ENCODE measurements around the gene SRRM5.
"Not testable (repeated sequence)": the region's sequence is repeated elsewhere in the genome, so short reads cannot be mapped to it uniquely, and the experiment has no call there.

SRRM5 gene

DNA sequence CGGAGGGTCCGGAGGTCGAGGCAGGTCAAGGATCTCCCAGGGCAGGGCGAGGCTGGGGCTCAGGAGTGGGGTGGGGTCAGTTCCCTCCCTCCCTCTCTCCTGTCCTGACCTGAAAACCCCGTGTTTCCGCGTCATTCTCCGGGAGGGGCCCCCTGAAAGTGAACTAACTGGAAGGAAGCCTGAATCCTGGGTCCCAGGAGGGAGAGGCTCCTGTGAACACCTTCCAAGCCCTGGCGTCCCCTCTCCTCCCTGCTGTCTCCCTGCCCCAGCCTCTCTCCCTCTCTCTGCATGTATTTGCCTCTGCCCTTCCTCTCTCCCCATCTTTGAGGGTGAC lies 28.5 kb downstream of the SRRM5 start:
- no peak for DNase-seq

DNA sequence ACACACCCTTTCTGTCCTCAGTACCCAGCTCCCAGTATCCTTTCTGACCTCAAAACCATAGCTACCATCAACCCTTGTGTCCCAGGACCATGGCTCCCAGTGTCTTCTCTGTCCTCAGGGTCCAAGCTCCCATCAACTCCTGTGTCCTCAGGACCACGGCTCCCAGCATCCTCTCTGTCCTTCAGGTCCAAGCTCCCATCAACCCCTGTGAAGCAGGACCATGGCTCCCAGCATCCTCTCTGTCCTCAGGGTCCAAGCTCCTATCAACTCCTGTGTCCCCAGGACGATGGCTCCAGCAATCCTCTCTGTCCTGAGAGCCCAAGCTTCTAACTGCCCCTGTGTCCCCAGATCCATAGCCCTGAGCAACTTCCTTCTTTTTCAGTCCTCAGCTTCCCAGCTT lies 29.4 kb downstream of the SRRM5 start:
- DNase-seq = no peak

DNA sequence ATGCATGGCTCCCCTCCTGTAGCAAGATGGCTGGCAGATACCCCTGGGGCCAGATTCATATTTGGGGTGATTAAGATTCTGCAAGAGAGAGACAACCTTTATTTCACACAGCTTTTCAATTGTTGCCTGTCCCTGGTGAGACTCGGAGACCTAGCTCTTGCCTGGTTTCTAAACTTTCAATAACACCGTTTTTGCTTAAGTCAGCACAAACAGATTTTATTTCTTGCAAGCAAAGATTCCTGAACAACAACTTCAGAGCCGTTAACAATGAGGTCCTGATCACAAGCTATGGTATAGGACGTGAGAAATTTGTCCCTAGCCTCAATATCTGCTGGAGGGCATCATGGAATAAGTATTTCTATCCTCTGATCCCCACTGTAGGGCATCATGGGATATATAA lies 30.6 kb downstream of the SRRM5 start:
- no peak for DNase-seq

DNA sequence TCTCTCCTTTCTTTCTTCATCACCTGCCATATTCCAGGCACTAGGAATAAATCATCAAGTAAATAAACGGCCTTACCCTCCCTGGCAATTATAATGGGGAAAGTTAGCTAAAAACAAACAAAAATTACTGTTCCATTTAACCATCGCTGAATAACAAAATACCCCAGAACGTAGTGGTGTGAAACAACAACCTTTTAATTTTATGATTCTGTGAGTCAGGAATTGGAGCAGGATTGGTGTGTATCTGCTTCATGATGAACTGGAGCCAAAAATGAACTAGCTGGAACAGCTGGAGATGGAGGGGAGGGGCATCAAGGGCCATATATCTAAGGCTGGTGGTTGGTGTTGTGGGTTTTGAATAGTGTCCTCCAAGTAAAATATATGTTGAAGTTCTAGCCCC lies 31.4 kb downstream of the SRRM5 start:
- no peak for DNase-seq

DNA sequence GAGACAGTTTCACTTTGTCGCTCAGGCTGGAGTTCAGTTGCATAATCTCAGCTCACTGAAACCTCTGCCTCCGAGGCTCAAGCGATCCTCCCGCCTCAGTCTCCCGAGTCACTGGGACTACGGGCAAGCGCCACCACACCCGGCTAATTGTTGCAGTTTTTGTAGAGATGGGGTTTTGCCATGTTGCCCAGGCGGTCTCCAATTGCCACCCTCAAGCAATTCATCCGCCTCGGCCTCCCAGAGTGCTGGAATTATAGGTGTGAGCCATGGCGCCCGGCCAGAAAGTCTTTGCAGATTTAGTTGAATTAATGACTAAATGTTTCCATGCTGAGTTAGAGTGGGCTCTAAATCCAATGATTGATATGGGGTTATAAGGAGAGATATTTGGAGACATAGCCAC lies 32.3 kb downstream of the SRRM5 start:
- no peak for DNase-seq

DNA sequence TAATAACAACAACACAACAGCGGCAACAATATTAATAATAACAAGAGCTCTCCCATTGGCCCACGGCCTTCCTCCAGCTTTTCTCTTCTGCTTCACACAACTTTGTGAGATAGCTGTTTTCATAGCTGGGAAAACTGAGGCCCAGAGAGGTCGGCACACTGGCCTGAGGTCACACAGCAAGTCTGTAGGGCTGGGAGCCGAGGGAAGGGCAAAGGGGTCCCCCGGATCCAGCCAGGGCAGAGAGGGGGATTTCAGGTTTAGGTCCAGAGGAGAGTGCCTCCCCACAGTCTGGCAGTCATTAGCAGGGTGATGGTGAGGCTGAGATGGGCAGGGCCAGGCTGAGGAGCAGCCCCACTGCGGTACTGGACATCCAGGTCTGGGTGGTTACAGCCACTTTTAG lies 36.7 kb downstream of the SRRM5 start:
- no peak for DNase-seq

DNA sequence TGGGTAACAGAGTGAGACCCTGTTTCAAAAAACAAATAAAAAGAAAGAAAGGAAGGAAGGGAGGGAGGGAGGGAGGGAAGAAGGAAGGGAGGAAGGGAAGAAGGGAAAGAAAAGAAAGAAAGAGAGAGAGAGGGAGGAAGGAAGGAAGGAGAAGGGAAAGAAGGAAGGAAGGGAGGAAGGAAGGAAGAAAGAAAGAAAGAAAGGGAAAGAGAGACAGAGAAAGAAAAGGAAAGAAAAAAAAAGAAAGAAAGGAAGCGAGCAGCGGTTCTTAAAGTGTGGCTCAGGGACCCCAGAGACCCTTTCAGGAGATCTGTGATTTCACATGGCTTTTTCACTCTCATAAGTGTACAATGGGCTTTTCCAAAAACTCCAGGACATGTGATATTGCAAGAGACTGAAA lies 37.6 kb downstream of the SRRM5 start:
- DNase-seq = no peak

DNA sequence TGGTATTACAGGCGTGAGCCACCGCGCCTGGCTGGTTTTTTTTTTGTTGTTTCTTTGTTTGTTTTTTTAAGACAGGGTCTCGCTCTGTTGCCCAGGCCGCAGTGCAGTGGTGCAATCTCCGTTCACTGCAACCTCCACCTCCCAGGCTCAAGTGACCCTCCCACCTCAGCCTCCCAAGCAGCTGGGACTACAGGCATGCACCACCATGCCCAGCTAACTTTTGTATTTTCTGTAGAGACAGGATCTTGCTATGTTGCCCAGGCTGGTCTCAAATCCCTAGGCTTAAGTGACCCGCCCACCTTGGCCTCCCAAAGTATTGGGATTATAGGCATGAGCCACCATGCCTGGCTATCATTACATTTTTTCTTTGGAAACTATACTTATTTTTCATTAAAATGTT lies 38.4 kb downstream of the SRRM5 start:
- not testable (repeated sequence) for DNase-seq

DNA sequence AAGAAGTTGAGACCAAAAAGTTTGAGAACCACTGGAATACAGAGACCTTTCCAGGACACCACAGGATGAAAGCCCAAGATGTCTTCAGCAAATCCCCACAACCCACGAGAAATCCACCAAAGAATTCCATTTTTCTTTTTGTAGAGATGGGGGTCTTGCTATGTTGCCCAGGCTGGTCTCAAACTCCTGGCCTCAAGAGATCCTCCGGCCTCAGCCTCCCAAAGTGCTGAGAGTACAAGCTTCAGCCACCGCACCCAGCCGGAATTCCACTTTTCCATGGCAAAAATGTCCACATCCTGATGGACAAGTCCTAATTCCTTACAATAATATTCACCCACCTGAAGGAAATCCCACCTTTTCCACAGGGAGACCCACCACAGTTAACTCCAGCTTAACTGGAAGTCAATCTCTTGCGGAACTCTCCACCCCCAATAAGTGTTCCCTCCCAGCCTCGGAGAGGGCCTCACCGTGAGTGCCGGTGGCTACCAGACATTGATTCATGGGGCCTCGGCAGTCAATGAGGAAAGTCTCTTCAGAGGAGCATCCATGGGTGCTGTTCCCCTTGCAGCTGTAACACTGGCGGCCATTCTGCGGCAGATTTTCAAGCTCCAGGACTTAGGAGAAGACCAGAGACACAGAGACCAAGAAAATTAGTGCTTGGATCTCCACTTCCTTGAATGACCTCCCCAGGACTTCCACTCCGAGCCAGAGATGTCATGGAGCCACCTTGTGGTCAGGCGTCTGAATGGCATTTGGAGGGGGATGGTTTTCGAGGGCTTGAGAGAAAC lies 40.1 kb downstream of the SRRM5 start:
- peak; percentile 17 for DNase-seq

DNA sequence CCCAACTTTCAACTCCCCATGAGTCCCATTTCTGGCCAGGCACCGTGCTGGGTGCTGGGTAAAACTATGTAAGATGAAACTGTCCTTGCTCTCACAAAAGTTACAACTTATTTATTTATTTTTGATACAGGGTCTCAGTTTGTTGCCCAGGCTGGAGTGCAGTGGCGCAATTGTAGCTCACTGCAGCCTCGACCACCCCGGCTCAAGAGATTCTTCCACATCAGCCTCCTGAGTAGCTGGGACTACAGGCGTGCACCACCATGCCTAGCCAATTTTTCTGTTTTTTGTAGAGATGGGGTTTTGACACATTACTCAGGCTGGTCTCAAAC lies 40.6 kb downstream of the SRRM5 start:
- no peak for DNase-seq

DNA sequence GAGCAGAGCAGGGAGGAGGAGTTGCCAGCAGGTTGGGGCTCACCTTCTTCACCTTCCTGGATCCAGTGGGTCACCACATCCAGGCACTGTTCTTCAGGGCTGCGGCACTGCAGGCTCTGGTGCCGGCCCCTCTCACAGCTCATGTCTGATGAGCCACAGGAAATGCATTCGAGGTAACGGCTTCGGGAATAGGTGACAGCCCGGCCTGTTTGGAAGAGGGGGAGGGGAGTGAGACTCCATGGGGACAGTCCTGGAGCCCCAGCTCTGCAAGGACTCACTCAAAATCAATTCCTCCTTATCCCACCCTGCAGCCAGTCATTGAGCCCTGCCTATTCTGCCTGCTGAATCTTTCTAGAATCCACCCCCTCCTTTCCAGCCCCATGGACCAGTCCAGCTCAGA lies 44.5 kb downstream of the SRRM5 start:
- DNase-seq = no peak

DNA sequence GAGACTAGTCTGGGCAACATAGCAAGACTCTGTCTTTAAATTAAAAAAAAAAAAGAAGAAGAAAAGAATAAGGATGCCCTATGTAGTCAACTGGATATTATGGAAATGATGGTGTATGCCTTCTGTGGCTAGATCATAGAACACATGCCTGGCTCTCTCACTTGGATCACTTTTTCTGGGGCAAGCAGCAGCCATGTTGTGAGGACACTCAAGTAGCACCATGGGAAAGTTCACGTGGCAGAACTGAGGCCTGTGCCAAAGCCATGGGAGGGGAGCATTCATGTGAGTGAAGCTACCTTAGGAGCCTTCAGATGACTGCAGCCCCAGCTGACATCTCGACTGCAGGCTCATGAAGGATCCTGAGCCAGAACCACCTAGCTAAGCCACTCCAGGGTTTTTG lies 46.1 kb downstream of the SRRM5 start:
- DNase-seq = no peak

DNA sequence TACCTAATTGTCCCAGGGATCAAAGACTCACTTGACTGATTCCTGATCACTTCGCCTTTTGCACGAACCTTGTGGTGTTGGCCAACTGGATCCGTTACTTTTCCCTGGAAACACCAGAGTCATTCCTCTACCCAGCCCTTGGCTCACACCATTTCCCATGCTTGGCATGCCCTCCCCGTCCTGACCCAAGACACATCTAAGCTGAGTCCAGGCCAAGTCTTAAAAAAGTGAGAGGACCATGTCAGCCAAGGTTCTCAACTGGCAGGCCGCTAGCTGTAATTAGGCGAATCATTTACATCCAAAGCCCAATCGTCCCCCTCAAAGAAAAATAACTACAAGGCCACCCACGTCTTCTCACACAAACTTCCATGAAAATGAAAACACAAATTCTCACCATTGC lies 46.6 kb downstream of the SRRM5 start:
- no peak for DNase-seq

DNA sequence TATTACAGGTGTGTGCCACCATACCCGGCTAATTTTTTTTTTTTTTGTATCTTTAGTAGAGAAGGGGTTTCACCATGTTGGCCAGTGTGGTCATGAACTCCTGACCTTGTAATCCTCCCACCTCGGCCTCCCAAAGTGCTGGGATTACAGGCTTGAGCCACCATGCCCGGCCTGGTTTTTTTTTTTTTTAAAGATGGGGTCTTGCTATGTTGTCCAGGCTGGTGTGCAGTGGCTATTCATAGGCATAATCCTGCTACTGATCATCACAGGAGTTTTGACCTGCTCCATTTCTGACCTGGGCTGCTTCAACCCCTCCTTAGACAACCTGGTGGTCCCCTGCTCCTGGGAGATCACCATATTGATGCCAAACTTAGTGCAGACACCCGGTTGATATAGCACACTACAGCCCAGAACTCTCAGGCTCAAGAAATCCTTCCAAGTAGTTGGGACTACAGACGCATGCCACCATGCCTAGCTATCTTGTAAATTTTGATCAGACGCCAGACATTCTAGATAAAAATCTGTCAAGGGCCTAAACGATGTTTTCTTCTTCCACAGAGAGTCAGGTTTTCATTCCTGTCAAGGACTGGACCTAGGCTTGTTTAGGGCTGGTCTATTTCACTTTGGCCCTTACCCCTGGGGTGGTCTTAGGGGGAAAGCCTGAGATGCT lies 48.5 kb downstream of the SRRM5 start:
- no peak for DNase-seq

DNA sequence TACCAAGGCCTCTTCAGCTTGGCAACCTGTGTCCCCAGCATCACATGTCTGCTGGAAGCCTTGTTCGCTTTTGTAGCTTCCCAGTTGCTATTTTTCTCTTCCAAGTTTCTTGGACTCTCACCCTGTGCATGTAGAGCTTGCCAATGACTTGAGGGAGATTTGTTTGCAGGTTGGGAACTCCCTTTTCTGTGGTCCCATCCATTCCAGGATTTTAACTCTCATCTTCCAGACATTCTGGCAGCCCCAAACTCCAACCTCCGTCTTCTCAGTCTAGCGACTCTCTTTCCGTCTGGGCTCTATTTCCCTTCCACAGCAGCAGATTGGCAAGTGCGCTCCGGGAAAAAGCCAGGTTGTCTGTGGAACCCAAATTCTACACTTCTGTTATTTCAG lies 49.1 kb downstream of the SRRM5 start:
- DNase-seq = no peak

DNA sequence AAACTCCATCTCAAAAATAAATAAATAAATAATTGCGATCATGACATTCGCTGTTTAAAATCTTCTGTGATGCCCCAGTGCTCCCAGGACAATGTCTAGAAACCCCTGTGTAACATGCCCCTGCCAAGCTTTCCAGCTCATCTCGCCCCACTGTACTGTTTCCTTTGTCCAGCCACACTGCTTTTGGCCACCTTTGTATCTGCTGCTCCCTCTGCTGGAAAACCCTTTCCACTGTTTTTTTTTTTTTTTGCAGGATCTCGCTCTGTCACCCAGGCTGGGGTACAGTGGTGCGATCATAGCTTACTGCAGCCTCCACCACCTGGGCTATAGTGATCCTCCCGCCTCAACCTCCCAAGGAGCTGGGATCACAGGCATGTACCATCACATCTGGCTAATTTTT lies 50.6 kb downstream of the SRRM5 start:
- DNase-seq = no peak

DNA sequence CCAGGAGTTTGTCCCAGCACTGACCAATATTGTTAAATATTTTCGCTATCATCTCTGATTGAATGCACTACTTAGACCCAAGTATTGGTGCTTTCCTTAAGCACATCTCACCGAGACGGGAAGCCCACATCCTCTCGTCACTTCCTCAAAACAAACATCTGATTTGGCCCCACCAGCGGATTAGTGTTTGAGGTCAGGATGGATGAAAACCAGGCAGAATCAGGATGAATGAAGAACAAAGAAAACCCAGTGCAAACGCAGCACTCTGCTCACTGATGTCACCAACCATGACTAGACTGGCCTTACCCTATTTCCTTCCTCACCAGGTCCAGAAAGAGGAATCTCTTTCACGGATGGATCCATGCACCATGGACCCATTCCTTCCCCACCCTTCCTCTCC lies 52.1 kb downstream of the SRRM5 start:
- DNase-seq = no peak
